Common myeloid progenitor, CD34-positive (primary cell): ENCODE data around the gene PATL1.

ENCODE experiments used
- CTCF ChIA-PET: fragments of 350-600 bp; sonication (Branson Sonifier 250); formaldehyde crosslinking; loops from one replicate; lab custom pipeline; 2021; ENCODE audit warnings: antibody characterized with exemption; lab: Charles Lee
- POLR2A ChIA-PET: fragments of 350-600 bp; sonication (Branson Sonifier 250); formaldehyde crosslinking; loops from one replicate; lab custom pipeline; 2021; ENCODE audit warnings: antibody characterized with exemption; lab: Charles Lee
- DNase-seq, 3 donors: peaks; one replicate each; pipeline versions ENCODE4 v3.0.0 to v3.0.0-alpha.2; 2013
- H3K27ac ChIP-seq, 2 experiments: 1 replicate in 1 of 2; 2 replicates in 1 of 2; pipeline ENCODE4 v1.7.0; 2013; ENCODE audit warnings: inconsistent platforms in 2 of 2, low read length in 2 of 2, mild to moderate bottlenecking in 2 of 2, low read depth in 1 of 2, moderate library complexity in 1 of 2; ENCODE audit not compliant: severe bottlenecking in 2 of 2, insufficient read depth in 1 of 2, poor library complexity in 1 of 2
- H3K27me3 ChIP-seq, 5 experiments: replicated peaks in 2 of 5; 1 replicate in 3 of 5; 2 replicates in 2 of 5; pipeline versions ENCODE4 v1.6.1 to v1.7.0; 2013; ENCODE audit warnings: low read length in 4 of 5, mild to moderate bottlenecking in 2 of 5, moderate library complexity in 2 of 5, inconsistent platforms in 1 of 5; ENCODE audit not compliant: insufficient read depth in 5 of 5, control insufficient read depth in 4 of 5
- H3K36me3 ChIP-seq, 4 experiments: 1 replicate in 2 of 4; 2 replicates in 2 of 4; pipeline versions ENCODE4 v1.6.1 to v1.7.0; 2013; ENCODE audit warnings: low read length in 3 of 4, control low read depth in 1 of 4, mild to moderate bottlenecking in 1 of 4; ENCODE audit not compliant: control insufficient read depth in 4 of 4, insufficient read depth in 4 of 4
- H3K4me1 ChIP-seq, 4 experiments: 1 replicate in 3 of 4; 2 replicates in 1 of 4; pipeline versions ENCODE4 v1.6.1 to v1.7.1; 2013; ENCODE audit warnings: low read length in 3 of 4, mild to moderate bottlenecking in 3 of 4, control low read depth in 1 of 4, inconsistent platforms in 1 of 4, moderate library complexity in 1 of 4; ENCODE audit not compliant: control insufficient read depth in 4 of 4, insufficient read depth in 4 of 4; ENCODE audit errors: control extremely low read depth in 1 of 4
- H3K4me3 ChIP-seq, 7 experiments: 1 replicate in 4 of 7; 2 replicates in 3 of 7; pipeline versions ENCODE4 v1.5.1 to v1.7.0; 2013; ENCODE audit warnings: mild to moderate bottlenecking in 7 of 7, low read length in 6 of 7, moderate library complexity in 6 of 7, inconsistent platforms in 2 of 7, low read depth in 2 of 7, control low read depth in 1 of 7; ENCODE audit not compliant: insufficient read depth in 4 of 7, control insufficient read depth in 1 of 7; ENCODE audit errors: extremely low read depth in 1 of 7
- H3K9me3 ChIP-seq, 5 experiments: 1 replicate in 4 of 5; 2 replicates in 1 of 5; pipeline versions ENCODE4 v1.6.1 to v1.7.1; 2013; ENCODE audit warnings: low read length in 4 of 5, mild to moderate bottlenecking in 2 of 5, inconsistent platforms in 1 of 5, low read depth in 1 of 5, moderate library complexity in 1 of 5; ENCODE audit not compliant: control insufficient read depth in 4 of 5, insufficient read depth in 2 of 5; ENCODE audit errors: control extremely low read depth in 1 of 5
- WGBS: methylation state at CpG from one replicate; pipeline ENCODE4 v1.1.5; 2013; ENCODE audit not compliant: insufficient coverage; 5-methylcytosine and 5-hydroxymethylcytosine counted together

Gene PATL1

GRCh38 chr11:59611570-59612565 lies 57.0 kb downstream of the PATL1 start:
- DNase-seq = no peak
- Histone ChIP-seq H3K27me3 (no peaks in the 10 kb centered on the region), H3K9me3 (no peaks in the 10 kb centered on the region), H3K27ac (no peak overlapping the region), H3K4me1 (peaks cover 11 to 32% (median 19%) of the 10 kb centered on the region in 4 experiments), H3K36me3 (peaks cover 21 to 50% (median 36%) of the 10 kb centered on the region in 4 experiments), H3K4me3 (no peak overlapping the region)
- ChIA-PET POLR2A (interaction anchor here (0.8 kb wide), 1 partner anchor 57 kb away, joined by 3 read pairs; no protein-coding TSS in a partner anchor), CTCF (interaction anchor here (0.8 to 1.4 kb wide), 7 partner anchors 9 to 74 kb away, joined by 3 read pairs; no protein-coding TSS in a partner anchor)
- WGBS = 94% methylated on average over 5 of the region's 6 CpGs

- WGBS = 98% methylated on average over 5 of the region's 7 CpGs
- H3K27ac ChIP-seq = no peak overlapping the region
- ChIA-PET POLR2A (no interaction called here), CTCF (interaction anchor here (0.5 to 1.1 kb wide), 2 partner anchors 16 to 240 kb away, joined by 3 read pairs; no protein-coding TSS in a partner anchor)
- no peak overlapping the region for H3K4me3 ChIP-seq
- no peaks in the 10 kb centered on the region for H3K27me3 ChIP-seq
- H3K9me3 ChIP-seq = no peaks in the 10 kb centered on the region
- DNase-seq = no peak
- H3K4me1 ChIP-seq = peaks cover 11 to 28% (median 15%) of the 10 kb centered on the region in 4 experiments
- H3K36me3 ChIP-seq = peaks cover 34 to 66% (median 49%) of the 10 kb centered on the region in 4 experiments
Observed at GRCh38 chr11:59610289-59610688, 58.5 kb downstream of the PATL1 start.

- CTCF ChIA-PET = no interaction called here
- 100% methylated on average over 3 of the region's 6 CpGs for WGBS
- H3K36me3 ChIP-seq = peaks cover 36 to 78% (median 65%) of the 10 kb centered on the region in 4 experiments
- no peak for DNase-seq
- no peak overlapping the region for H3K27ac ChIP-seq
- H3K27me3 ChIP-seq = no peaks in the 10 kb centered on the region
- H3K9me3 ChIP-seq = no peaks in the 10 kb centered on the region
- H3K4me3 ChIP-seq = no peak overlapping the region
- POLR2A ChIA-PET = no interaction called here
- peaks cover 0 to 7% (median 0%) of the 10 kb centered on the region in 4 experiments for H3K4me1 ChIP-seq
Observed at GRCh38 chr11:59607703-59608454, 61.0 kb downstream of the PATL1 start.

- WGBS = 96% methylated on average over 2 of the region's 6 CpGs
- no peak overlapping the region for H3K27ac ChIP-seq
- no peaks in the 10 kb centered on the region for H3K27me3 ChIP-seq
- peaks cover 47 to 90% (median 75%) of the 10 kb centered on the region in 4 experiments for H3K36me3 ChIP-seq
- no peaks in the 10 kb centered on the region for H3K9me3 ChIP-seq
- H3K4me1 ChIP-seq = no peaks in the 10 kb centered on the region
- CTCF ChIA-PET = interaction anchor here (1.5 kb wide), 1 partner anchor 10 kb away, joined by 3 read pairs; no protein-coding TSS in a partner anchor
- H3K4me3 ChIP-seq = no peak overlapping the region
- no peak for DNase-seq
- POLR2A ChIA-PET = no interaction called here
Observed at GRCh38 chr11:59602432-59602831, 66.4 kb downstream of the PATL1 start.

GRCh38 chr11:59601788-59602187 lies 67.0 kb downstream of the PATL1 start:
- Histone ChIP-seq H3K4me1 (no peaks in the 10 kb centered on the region), H3K36me3 (peaks cover 44 to 89% (median 73%) of the 10 kb centered on the region in 4 experiments), H3K27ac (no peak overlapping the region), H3K4me3 (no peak overlapping the region), H3K27me3 (no peaks in the 10 kb centered on the region), H3K9me3 (no peaks in the 10 kb centered on the region)
- ChIA-PET CTCF (no interaction called here), POLR2A (no interaction called here)
- no peak for DNase-seq
- WGBS = 90% methylated on average over 3 of the region's 4 CpGs

GRCh38 chr11:59600636-59601035 lies 68.2 kb downstream of the PATL1 start:
- H3K9me3 ChIP-seq = no peaks in the 10 kb centered on the region
- peaks cover 35 to 88% (median 67%) of the 10 kb centered on the region in 4 experiments for H3K36me3 ChIP-seq
- H3K27me3 ChIP-seq = no peaks in the 10 kb centered on the region
- DNase-seq = no peak
- 93% methylated on average over 2 of the region's 4 CpGs for WGBS
- H3K4me3 ChIP-seq = no peak overlapping the region
- POLR2A ChIA-PET = no interaction called here
- H3K4me1 ChIP-seq = no peaks in the 10 kb centered on the region
- H3K27ac ChIP-seq = no peak overlapping the region
- CTCF ChIA-PET = no interaction called here
